AG09319 (cell line): ENCODE measurements around the gene CEACAM6.

Experiments used
- DNase-seq: peaks from one replicate; pipeline ENCODE4 v3.0.0-alpha.2; 2010; ENCODE audit warnings: low read depth; ENCODE audit errors: extremely low read depth
- CTCF ChIP-seq: IDR thresholded peaks from 2 replicates; pipeline ENCODE4 v1.5.1; 2011; ENCODE audit warnings: low read depth, mild to moderate bottlenecking, inconsistent platforms, low read length, moderate library complexity

The CEACAM6 gene

GRCh38 chr19:41811981-41812380 is 56.7 kb downstream of the CEACAM6 start:
- no peak for TF ChIP-seq CTCF
- DNase-seq, result no peak

- DNase-seq, result no peak
- no peak for TF ChIP-seq CTCF
These were observed 58.6 kb downstream of the CEACAM6 start for GRCh38 chr19:41813911-41814310.

GRCh38 chr19:41815301-41815700 is 60.0 kb downstream of the CEACAM6 start:
- DNase-seq, result no peak
- TF ChIP-seq CTCF, result no peak

GRCh38 chr19:41816761-41817160 is 61.4 kb downstream of the CEACAM6 start:
- DNase-seq, result no peak
- no peak for TF ChIP-seq CTCF

- peak; percentile 43 for TF ChIP-seq CTCF
- DNase-seq, result no peak
These were observed 65.8 kb downstream of the CEACAM6 start for GRCh38 chr19:41821003-41821735.
